Spleen (tissue), 11 donors: ENCODE measurements around the gene ZNF862. TPM values are rescaled to one million over a fixed set of nuclear protein-coding genes. Genes with fewer than 3 reads are reported as not detected.

Source experiments
- DNase-seq: peaks from one replicate; pipeline ENCODE4 v3.0.0-alpha.2; 2020
- H3K27ac ChIP-seq, 8 donors: fragments of 200-600 bp; sonication (generic) in 7 of 8; 1 replicate in 4 of 8; 2 replicates in 4 of 8; pipeline versions ENCODE4 v1.5.0 to v1.8.0; 2016 to 2021; ENCODE audit warnings: inconsistent platforms in 4 of 8, mild to moderate bottlenecking in 4 of 8, moderate library complexity in 1 of 8
- H3K27me3 ChIP-seq, 7 donors: fragments of 200-600 bp; sonication (generic) in 6 of 7; replicated peaks in 1 of 7; 1 replicate in 4 of 7; 2 replicates in 3 of 7; pipeline versions ENCODE4 v1.5.0 to v1.8.0; 2016 to 2021; ENCODE audit warnings: inconsistent platforms in 3 of 7, mild to moderate bottlenecking in 1 of 7
- H3K36me3 ChIP-seq, 6 donors: fragments of 200-600 bp; sonication (generic) in 5 of 6; 1 replicate in 4 of 6; 2 replicates in 2 of 6; pipeline versions ENCODE4 v1.5.0 to v1.8.0; 2016 to 2021; ENCODE audit warnings: inconsistent platforms in 2 of 6
- H3K4me1 ChIP-seq, 6 donors: fragments of 200-600 bp; sonication (generic) in 5 of 6; 1 replicate in 3 of 6; 2 replicates in 3 of 6; pipeline versions ENCODE4 v1.5.0 to v1.8.0; 2016 to 2021; ENCODE audit warnings: inconsistent platforms in 3 of 6
- H3K4me3 ChIP-seq, 8 donors: fragments of 200-600 bp; sonication (generic) in 7 of 8; 1 replicate in 4 of 8; 2 replicates in 4 of 8; pipeline versions ENCODE4 v1.5.0 to v1.8.0; 2016 to 2021; ENCODE audit warnings: inconsistent platforms in 4 of 8, mild to moderate bottlenecking in 4 of 8, moderate library complexity in 2 of 8
- H3K9me3 ChIP-seq, 8 donors: fragments of 200-600 bp; sonication (generic) in 7 of 8; 1 replicate in 4 of 8; 2 replicates in 4 of 8; pipeline versions ENCODE4 v1.5.0 to v1.8.0; 2016 to 2021; ENCODE audit warnings: inconsistent platforms in 4 of 8
- CTCF ChIP-seq, 11 experiments: fragments of 200-600 bp in 7 of 11; fragments of 450-650 bp in 4 of 11; sonication (generic) in 4 of 11; IDR thresholded peaks in 8 of 11; conservative IDR thresholded peaks in 3 of 11; 1 replicate in 7 of 11; 2 replicates in 4 of 11; pipeline versions ENCODE4 v1.4.0 to v1.8.0; 2016 to 2021; ENCODE audit warnings: antibody characterized with exemption in 11 of 11, inconsistent platforms in 4 of 11, mild to moderate bottlenecking in 1 of 11
- POLR2A ChIP-seq, 3 donors: fragments of 450-650 bp; IDR thresholded peaks; one replicate each; pipeline ENCODE4 v1.5.1; 2017; ENCODE audit warnings: antibody characterized with exemption in 3 of 3, mild to moderate bottlenecking in 1 of 3
- POLR2AphosphoS5 ChIP-seq, 3 donors: sonication (generic); formaldehyde crosslinking; IDR thresholded peaks; one replicate each; pipeline ENCODE4 v1.5.1; 2017; ENCODE audit warnings: antibody characterized with exemption in 3 of 3
- WGBS, 5 donors: extraction: QIAGEN DNeasy Blood & Tissue Kit in 3 of 5; methylation state at CpG; one replicate each; pipeline versions ENCODE4 v1.1.5 to v1.1.7; 2013 to 2018; 5-methylcytosine and 5-hydroxymethylcytosine counted together
- intact Hi-C: fragments of 100-400 bp; cut with DNase I; formaldehyde crosslinking; loops from one replicate; pipeline ENCODE4 v1.15.0; 2023; ENCODE audit warnings: low total_unique reads
- polyA plus RNA-seq, 3 donors: library from polyadenylated mRNA; stranded (reverse); fragments of 200-250 nt; gene quantifications; one replicate each; pipeline ENCODE4 v1.2.1, GENCODE V29; 2013
- total RNA-seq, 7 donors: library from RNA; depleted of rRNA in 3 of 7; stranded (reverse); fragments of >200 nt in 3 of 7; fragmentation: NEBNext Ultra II Directional in 4 of 7; extraction: Animal tissue kit (Norgen Biotek cat#: 25700) in 4 of 7; gene quantifications; one replicate each; pipeline versions ENCODE4 v1.1.0 to v1.2.1, GENCODE V29; 2016 to 2021
- donor health status: healthy with polysubstance abuse.
- donor health status: DM: no; HTN: no; CAD: no; lungs with moderate emphysema.
- donor health status: DM: no; HTN: no; CAD: no.
- donor health status: Bipolar disorder and iron deficiency.
- donor health status: healthy.
- donor health status: DM: no; HTN: no; CAD: no.
- donor health status: DM: yes; HTN: yes; CAD: no.

ZNF862 gene
- total and polyA plus RNA-seq, 10 donors: 4.4 to 39.8 (median 25.4) TPM

- no peak for DNase-seq
- Histone ChIP-seq H3K9me3 (no peaks in the 10 kb centered on the region), H3K27me3 (peaks cover 0 to 5% (median 0%) of the 10 kb centered on the region in 7 donors), H3K4me1 (no peaks in the 10 kb centered on the region), H3K4me3 (no peak overlapping the region), H3K36me3 (no peaks in the 10 kb centered on the region), H3K27ac (no peak overlapping the region)
- WGBS, 5 donors: 82 to 93% (median 85%) methylated on average over 8 of the region's 8 CpGs
- no peak for TF ChIP-seq POLR2A (IDR thresholded peaks at IDR 0.05)
- TF ChIP-seq CTCF (IDR thresholded peaks at IDR 0.05 in 8 of 11, conservative IDR thresholded peaks at IDR 0.05 in 3 of 11): no peak
- TF ChIP-seq POLR2AphosphoS5 (IDR thresholded peaks at IDR 0.05): no peak
- intact Hi-C loops: no loop called here
Measured at GRCh38 chr7:149823631-149824199, 14.5 kb upstream of the ZNF862 start.

GRCh38 chr7:149824301-149824741 is 13.9 kb upstream of the ZNF862 start:
- no peak for TF ChIP-seq CTCF (IDR thresholded peaks at IDR 0.05 in 8 of 11, conservative IDR thresholded peaks at IDR 0.05 in 3 of 11)
- no peak for TF ChIP-seq POLR2A (IDR thresholded peaks at IDR 0.05)
- no peak for TF ChIP-seq POLR2AphosphoS5 (IDR thresholded peaks at IDR 0.05)
- no peaks in the 10 kb centered on the region for H3K4me1 ChIP-seq
- H3K36me3 ChIP-seq: no peaks in the 10 kb centered on the region
- 81 to 96% (median 92%) methylated on average over 6 to 13 of the region's 13 CpGs for WGBS, 5 donors
- peak; percentile 69 for DNase-seq
- no peaks in the 10 kb centered on the region for H3K9me3 ChIP-seq
- no peak overlapping the region for H3K27ac ChIP-seq
- peaks cover 0 to 5% (median 0%) of the 10 kb centered on the region in 7 donors for H3K27me3 ChIP-seq
- intact Hi-C loops: no loop called here
- no peak overlapping the region for H3K4me3 ChIP-seq

- Histone ChIP-seq H3K27ac (no peak overlapping the region), H3K9me3 (no peaks in the 10 kb centered on the region), H3K36me3 (no peaks in the 10 kb centered on the region), H3K27me3 (peaks cover 0 to 5% (median 0%) of the 10 kb centered on the region in 7 donors), H3K4me1 (no peaks in the 10 kb centered on the region), H3K4me3 (no peak overlapping the region)
- WGBS, 5 donors: 89 to 93% (median 92%) methylated on average over 12 to 19 of the region's 19 CpGs
- TF ChIP-seq POLR2A (IDR thresholded peaks at IDR 0.05): no peak
- TF ChIP-seq CTCF (IDR thresholded peaks at IDR 0.05 in 8 of 11, conservative IDR thresholded peaks at IDR 0.05 in 3 of 11): no peak
- TF ChIP-seq POLR2AphosphoS5 (IDR thresholded peaks at IDR 0.05): no peak
- intact Hi-C loops: no loop called here
- DNase-seq: peak; percentile 69
Measured at GRCh38 chr7:149824748-149825566, 13.2 kb upstream of the ZNF862 start.
